Sigmoid colon (tissue), 7 donors: ENCODE data around the gene ELMO1. TPM values are rescaled to one million over a fixed set of nuclear protein-coding genes. Genes with fewer than 3 reads are reported as not detected.

ENCODE experiments used
- DNase-seq: peaks from one replicate; pipeline ENCODE4 v3.0.0-alpha.2; 2019
- H3K27ac ChIP-seq, 4 donors: fragments of 200-600 bp; sonication (generic); one replicate each; pipeline ENCODE4 v1.5.1; 2016 to 2019; ENCODE audit warnings: mild to moderate bottlenecking in 1 of 4
- H3K27me3 ChIP-seq, 3 donors: fragments of 200-600 bp; sonication (generic); one replicate each; pipeline ENCODE4 v1.5.1; 2019; ENCODE audit warnings: mild to moderate bottlenecking in 1 of 3
- H3K36me3 ChIP-seq, 4 donors: fragments of 200-600 bp; sonication (generic); one replicate each; pipeline ENCODE4 v1.5.1; 2016 to 2019
- H3K4me1 ChIP-seq, 4 donors: fragments of 200-600 bp; sonication (generic); one replicate each; pipeline ENCODE4 v1.5.1; 2017 to 2019
- H3K4me3 ChIP-seq, 4 donors: fragments of 200-600 bp; sonication (generic); one replicate each; pipeline ENCODE4 v1.5.1; 2017 to 2019; ENCODE audit warnings: mild to moderate bottlenecking in 2 of 4, moderate library complexity in 1 of 4
- H3K9me3 ChIP-seq, 4 donors: fragments of 200-600 bp in 3 of 4; sonication (generic) in 3 of 4; one replicate each; pipeline versions ENCODE4 v1.5.1 to v1.6.1; 2013 to 2019
- CTCF ChIP-seq, 4 experiments: fragments of 450-650 bp in 3 of 4; fragments of 200-600 bp in 1 of 4; IDR thresholded peaks; one replicate each; pipeline ENCODE4 v1.5.1; 2016 to 2019; ENCODE audit warnings: antibody characterized with exemption in 4 of 4, mild to moderate bottlenecking in 3 of 4, moderate library complexity in 2 of 4
- EP300 ChIP-seq, 4 donors: sonication (generic); formaldehyde crosslinking; IDR thresholded peaks; one replicate each; pipeline ENCODE4 v1.6.1; 2017; ENCODE audit warnings: antibody characterized with exemption in 4 of 4
- POLR2A ChIP-seq, 2 donors: fragments of 450-650 bp; IDR thresholded peaks; one replicate each; pipeline ENCODE4 v1.6.1; 2016; ENCODE audit warnings: antibody characterized with exemption in 2 of 2, mild to moderate bottlenecking in 2 of 2, moderate library complexity in 2 of 2
- POLR2AphosphoS5 ChIP-seq, 4 donors: sonication (generic); formaldehyde crosslinking; IDR thresholded peaks; one replicate each; pipeline ENCODE4 v1.6.1; 2017; ENCODE audit warnings: antibody characterized with exemption in 4 of 4
- WGBS, 2 donors: extraction: QIAGEN DNeasy Blood & Tissue Kit; methylation state at CpG; one replicate each; pipeline ENCODE4 v1.1.7; 2013; 5-methylcytosine and 5-hydroxymethylcytosine counted together
- intact Hi-C: fragments of 100-400 bp; cut with DNase I; formaldehyde crosslinking; loops from one replicate; pipeline ENCODE4 v1.15.1; 2023
- polyA plus RNA-seq, 3 donors: library from polyadenylated mRNA; stranded (reverse); fragments of 200-250 nt; gene quantifications; one replicate each; pipeline ENCODE4 v1.2.3, GENCODE V29; 2013
- total RNA-seq, 4 donors: library from RNA; depleted of rRNA; stranded (reverse); fragments of >200 nt; gene quantifications; one replicate each; pipeline ENCODE4 v1.1.0, GENCODE V29; 2016
- donor health status: healthy with polysubstance abuse.
- donor health status: Bipolar disorder and iron deficiency.
- donor health status: healthy.

ELMO1 gene
- total and polyA plus RNA-seq, 7 donors: 2.3 to 63.1 (median 33.9) TPM

GRCh38 chr7:36920433-36920832 is 528.2 kb downstream of the ELMO1 start:
- TF ChIP-seq CTCF (IDR thresholded peaks at IDR 0.05): no peak
- TF ChIP-seq EP300 (IDR thresholded peaks at IDR 0.05): no peak
- TF ChIP-seq POLR2A (IDR thresholded peaks at IDR 0.05): no peak
- TF ChIP-seq POLR2AphosphoS5 (IDR thresholded peaks at IDR 0.05): no peak
- Histone ChIP-seq H3K4me1 (peaks cover 0 to 10% (median 5%) of the 10 kb centered on the region in 4 donors), H3K27me3 (no peaks in the 10 kb centered on the region), H3K27ac (no peak overlapping the region), H3K9me3 (no peaks in the 10 kb centered on the region), H3K4me3 (no peak overlapping the region), H3K36me3 (no peaks in the 10 kb centered on the region)
- intact Hi-C loops: no loop called here
- 94 to 99% methylated on average over 1 of the region's 1 CpG for WGBS, 2 donors
- no peak for DNase-seq

GRCh38 chr7:36919738-36920137 is 528.9 kb downstream of the ELMO1 start:
- H3K36me3 ChIP-seq: no peaks in the 10 kb centered on the region
- TF ChIP-seq CTCF (IDR thresholded peaks at IDR 0.05) (no peak), EP300 (IDR thresholded peaks at IDR 0.05) (no peak), POLR2A (IDR thresholded peaks at IDR 0.05) (no peak), POLR2AphosphoS5 (IDR thresholded peaks at IDR 0.05) (no peak)
- intact Hi-C loops: no loop called here

GRCh38 chr7:36918591-36918990 is 530.1 kb downstream of the ELMO1 start:
- no peak for DNase-seq
- intact Hi-C loops: no loop called here
- no peaks in the 10 kb centered on the region for H3K36me3 ChIP-seq
- H3K9me3 ChIP-seq: no peaks in the 10 kb centered on the region
- 94 to 97% methylated on average over 2 of the region's 2 CpGs for WGBS, 2 donors
- no peaks in the 10 kb centered on the region for H3K27me3 ChIP-seq
- no peak overlapping the region for H3K4me3 ChIP-seq
- no peak overlapping the region for H3K27ac ChIP-seq
- no peaks in the 10 kb centered on the region for H3K4me1 ChIP-seq
- no peak for TF ChIP-seq POLR2A (IDR thresholded peaks at IDR 0.05)
- TF ChIP-seq EP300 (IDR thresholded peaks at IDR 0.05): no peak
- no peak for TF ChIP-seq CTCF (IDR thresholded peaks at IDR 0.05)
- TF ChIP-seq POLR2AphosphoS5 (IDR thresholded peaks at IDR 0.05): no peak

More at GRCh38 chr7:36919738-36920137, 528.9 kb downstream of the ELMO1 start:
- H3K4me1 ChIP-seq: peaks cover 0 to 10% (median 5%) of the 10 kb centered on the region in 4 donors
- no peaks in the 10 kb centered on the region for H3K27me3 ChIP-seq
- H3K27ac ChIP-seq: no peak overlapping the region
- H3K4me3 ChIP-seq: no peak overlapping the region
- H3K9me3 ChIP-seq: no peaks in the 10 kb centered on the region
- 88 to 91% methylated on average over 4 of the region's 4 CpGs for WGBS, 2 donors
- no peak for DNase-seq

GRCh38 chr7:36916619-36917018 is 532.0 kb downstream of the ELMO1 start:
- Histone ChIP-seq H3K36me3 (no peaks in the 10 kb centered on the region), H3K27ac (no peak overlapping the region), H3K4me1 (no peaks in the 10 kb centered on the region), H3K9me3 (no peaks in the 10 kb centered on the region), H3K27me3 (no peaks in the 10 kb centered on the region), H3K4me3 (no peak overlapping the region)
- TF ChIP-seq CTCF (IDR thresholded peaks at IDR 0.05): no peak
- TF ChIP-seq POLR2A (IDR thresholded peaks at IDR 0.05): no peak
- TF ChIP-seq POLR2AphosphoS5 (IDR thresholded peaks at IDR 0.05): no peak
- TF ChIP-seq EP300 (IDR thresholded peaks at IDR 0.05): no peak
- DNase-seq: no peak
- intact Hi-C loops: no loop called here

- 78 to 95% methylated on average over 3 of the region's 3 CpGs for WGBS, 2 donors
- TF ChIP-seq POLR2A (IDR thresholded peaks at IDR 0.05) (no peak), EP300 (IDR thresholded peaks at IDR 0.05) (no peak), POLR2AphosphoS5 (IDR thresholded peaks at IDR 0.05) (no peak), CTCF (IDR thresholded peaks at IDR 0.05) (no peak)
- H3K4me1 ChIP-seq: no peaks in the 10 kb centered on the region
These were observed 532.5 kb downstream of the ELMO1 start for GRCh38 chr7:36916116-36916515.

More at GRCh38 chr7:36916116-36916515, 532.5 kb downstream of the ELMO1 start:
- no peak for DNase-seq
- Histone ChIP-seq H3K4me3 (no peak overlapping the region), H3K27me3 (no peaks in the 10 kb centered on the region), H3K9me3 (no peaks in the 10 kb centered on the region), H3K36me3 (no peaks in the 10 kb centered on the region), H3K27ac (no peak overlapping the region)
- intact Hi-C loops: no loop called here
